Thyroid gland (tissue), 4 donors: ENCODE results near the gene IFTAP. TPM values are rescaled to one million over a fixed set of nuclear protein-coding genes. Genes with fewer than 3 reads are reported as not detected.

Experiments
- DNase-seq, 2 donors: peaks; one replicate each; pipeline ENCODE4 v3.0.0-alpha.2; 2019
- H3K27ac ChIP-seq, 3 donors: fragments of 200-600 bp; sonication (generic); 1 replicate in 2 of 3; 2 replicates in 1 of 3; pipeline ENCODE4 v1.5.1; 2016 to 2019; ENCODE audit warnings: mild to moderate bottlenecking in 1 of 3, moderate library complexity in 1 of 3
- H3K27me3 ChIP-seq: fragments of 200-600 bp; sonication (generic); one replicate; pipeline ENCODE4 v1.5.1; 2019
- H3K36me3 ChIP-seq, 2 donors: fragments of 200-600 bp; sonication (generic); one replicate each; pipeline ENCODE4 v1.5.1; 2016 to 2019
- H3K4me1 ChIP-seq, 2 donors: fragments of 200-600 bp; sonication (generic); one replicate each; pipeline ENCODE4 v1.5.1; 2017 to 2019
- H3K4me3 ChIP-seq, 3 donors: fragments of 200-600 bp; sonication (generic); replicated peaks in 1 of 3; 1 replicate in 2 of 3; 2 replicates in 1 of 3; pipeline ENCODE4 v1.5.1; 2016; ENCODE audit warnings: mild to moderate bottlenecking in 1 of 3
- H3K9me3 ChIP-seq: fragments of 200-600 bp; sonication (generic); one replicate; pipeline ENCODE4 v1.5.1; 2017
- POLR2A ChIP-seq, 2 donors: fragments of 450-650 bp; IDR thresholded peaks; one replicate each; pipeline ENCODE4 v1.6.1; 2017; ENCODE audit warnings: antibody characterized with exemption in 2 of 2, mild to moderate bottlenecking in 2 of 2, moderate library complexity in 1 of 2
- WGBS, 2 donors: methylation state at CpG; one replicate each; pipeline ENCODE4 v1.1.5; 2017; 5-methylcytosine and 5-hydroxymethylcytosine counted together
- intact Hi-C: fragments of 100-400 bp; cut with DNase I; formaldehyde crosslinking; loops from one replicate; pipeline ENCODE4 v1.15.1; 2023
- total RNA-seq, 4 donors: library from RNA; depleted of rRNA; stranded (reverse); fragments of >200 nt; gene quantifications; one replicate each; pipeline ENCODE4 v1.2.3, GENCODE V29; 2016
- TF ChIP-seq, protein P1 (sequence below), 6 experiments: fragments of 200-600 bp in 3 of 6; fragments of 450-650 bp in 3 of 6; sonication (generic) in 3 of 6; IDR thresholded peaks; one replicate each; pipeline ENCODE4 v1.5.1; 2016 to 2019; ENCODE audit warnings: antibody characterized with exemption in 6 of 6, mild to moderate bottlenecking in 2 of 6, inconsistent platforms in 1 of 6, moderate library complexity in 1 of 6

IFTAP gene
- total RNA-seq, 4 donors from 2014 or later, result 48.1 to 139 (median 99.0) TPM

DNA sequence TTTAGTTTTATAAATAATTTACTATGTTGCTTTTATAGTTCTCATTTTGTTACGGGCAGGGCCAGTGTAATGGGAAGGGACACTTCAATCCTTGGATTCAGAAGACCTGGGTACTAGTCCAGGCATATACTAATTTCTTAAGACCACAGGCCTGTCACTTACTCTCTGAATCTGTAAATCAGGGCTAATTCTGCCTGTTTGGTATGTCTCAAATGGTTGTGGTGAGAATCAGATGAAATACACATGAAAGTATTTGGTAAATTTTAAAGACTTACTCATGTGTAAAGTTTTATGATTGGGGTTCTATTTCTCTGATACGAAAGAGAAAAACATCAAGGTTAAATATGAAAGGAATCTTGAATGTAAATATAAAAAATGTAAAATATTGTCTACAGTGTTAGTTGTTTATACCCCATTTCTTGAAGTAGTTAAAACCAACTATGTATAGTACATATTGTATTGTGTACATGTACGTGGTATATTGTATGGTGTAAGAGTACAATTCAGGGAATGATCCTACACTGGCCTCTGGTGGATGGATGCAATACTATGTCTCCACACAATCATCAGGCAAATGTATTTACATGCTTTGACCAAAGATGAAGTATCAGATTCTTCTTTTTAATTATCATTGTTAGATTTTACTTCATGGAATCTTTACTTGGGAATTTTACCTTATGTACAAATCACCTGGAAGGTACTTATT, 28.3 kb downstream of the IFTAP start:
- Histone ChIP-seq H3K27ac (peak overlapping the region; percentile 17 to 92 (median 86)), H3K9me3 (no peaks in the 10 kb centered on the region), H3K36me3 (no peaks in the 10 kb centered on the region), H3K4me3 (no peak overlapping the region), H3K27me3 (no peaks in the 10 kb centered on the region), H3K4me1 (peaks cover 43 to 56% of the 10 kb centered on the region in 2 donors)
- peak in 1 of 2 donors; percentile 15 for DNase-seq
- WGBS, 2 donors, result 71 to 82% methylated on average over 3 of the region's 3 CpGs
- TF ChIP-seq, protein P1, sequence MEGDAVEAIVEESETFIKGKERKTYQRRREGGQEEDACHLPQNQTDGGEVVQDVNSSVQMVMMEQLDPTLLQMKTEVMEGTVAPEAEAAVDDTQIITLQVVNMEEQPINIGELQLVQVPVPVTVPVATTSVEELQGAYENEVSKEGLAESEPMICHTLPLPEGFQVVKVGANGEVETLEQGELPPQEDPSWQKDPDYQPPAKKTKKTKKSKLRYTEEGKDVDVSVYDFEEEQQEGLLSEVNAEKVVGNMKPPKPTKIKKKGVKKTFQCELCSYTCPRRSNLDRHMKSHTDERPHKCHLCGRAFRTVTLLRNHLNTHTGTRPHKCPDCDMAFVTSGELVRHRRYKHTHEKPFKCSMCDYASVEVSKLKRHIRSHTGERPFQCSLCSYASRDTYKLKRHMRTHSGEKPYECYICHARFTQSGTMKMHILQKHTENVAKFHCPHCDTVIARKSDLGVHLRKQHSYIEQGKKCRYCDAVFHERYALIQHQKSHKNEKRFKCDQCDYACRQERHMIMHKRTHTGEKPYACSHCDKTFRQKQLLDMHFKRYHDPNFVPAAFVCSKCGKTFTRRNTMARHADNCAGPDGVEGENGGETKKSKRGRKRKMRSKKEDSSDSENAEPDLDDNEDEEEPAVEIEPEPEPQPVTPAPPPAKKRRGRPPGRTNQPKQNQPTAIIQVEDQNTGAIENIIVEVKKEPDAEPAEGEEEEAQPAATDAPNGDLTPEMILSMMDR (IDR thresholded peaks at IDR 0.05), result peak in 5 of 6 experiments; percentile 44 to 89 (median 86)
- no peak for TF ChIP-seq POLR2A (IDR thresholded peaks at IDR 0.05)
- intact Hi-C loops, result loop anchor here (10.0 kb wide), 1 partner anchor 58 kb away; the partner anchor contains the start of gene RAG1

DNA sequence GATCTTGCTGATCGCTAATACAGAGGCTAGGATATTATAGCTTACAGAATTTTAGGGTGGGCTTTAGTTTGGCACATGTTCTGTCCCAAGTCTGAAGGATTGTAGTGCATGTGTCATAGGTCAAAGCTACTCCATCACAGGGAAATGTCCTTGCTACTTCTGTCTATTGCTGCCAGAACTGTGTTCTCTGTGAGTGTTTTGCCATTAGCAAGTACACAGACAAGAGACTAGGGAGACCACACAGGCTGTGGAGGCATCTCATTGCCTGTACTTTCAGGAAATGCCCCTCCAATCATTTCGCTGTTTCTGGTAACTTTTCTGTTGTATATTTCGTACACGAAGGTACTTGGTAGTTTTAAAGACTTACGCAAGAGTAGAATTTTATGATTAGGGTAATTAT, 29.2 kb downstream of the IFTAP start:
- intact Hi-C loops, result loop anchor here (10.0 kb wide), 1 partner anchor 59 kb away; the partner anchor contains the start of gene RAG1
- DNase-seq, result no peak
- Histone ChIP-seq H3K36me3 (no peaks in the 10 kb centered on the region), H3K9me3 (no peaks in the 10 kb centered on the region), H3K4me3 (no peak overlapping the region), H3K27me3 (no peaks in the 10 kb centered on the region), H3K4me1 (peaks cover 42 to 53% of the 10 kb centered on the region in 2 donors), H3K27ac (peak overlapping the region in 2 of 3 donors; percentile 8 to 92)
- WGBS, 2 donors, result 72 to 93% methylated on average over 5 of the region's 5 CpGs
- TF ChIP-seq, protein P1 (IDR thresholded peaks at IDR 0.05), result no peak
- no peak for TF ChIP-seq POLR2A (IDR thresholded peaks at IDR 0.05)

DNA sequence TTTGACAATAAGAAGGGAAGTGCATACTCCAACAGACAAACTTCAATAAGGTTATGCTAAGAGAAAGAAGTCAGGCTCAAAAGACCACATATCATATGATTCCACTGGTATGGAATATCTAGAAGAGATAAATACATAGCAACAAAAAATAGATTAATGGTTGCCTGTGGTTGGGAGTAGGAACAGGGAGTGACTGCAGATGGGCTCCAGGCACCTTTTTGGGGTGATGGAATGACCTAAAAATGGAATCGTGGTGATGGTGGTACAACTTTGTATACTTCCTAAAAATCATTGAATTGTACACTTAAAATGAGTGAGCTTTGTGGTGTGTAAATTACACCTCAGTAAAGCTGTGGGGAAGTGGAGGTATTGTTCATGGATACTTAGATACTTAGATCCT, 32.7 kb downstream of the IFTAP start:
- Histone ChIP-seq H3K4me3 (no peak overlapping the region), H3K27ac (peak overlapping the region in 2 of 3 donors; percentile 75 to 85), H3K9me3 (no peaks in the 10 kb centered on the region), H3K36me3 (no peaks in the 10 kb centered on the region), H3K4me1 (peaks cover 38 to 47% of the 10 kb centered on the region in 2 donors), H3K27me3 (no peaks in the 10 kb centered on the region)
- WGBS, 2 donors, result 90 to 96% methylated on average over 1 of the region's 1 CpG
- no peak for TF ChIP-seq POLR2A (IDR thresholded peaks at IDR 0.05)
- TF ChIP-seq, protein P1 (IDR thresholded peaks at IDR 0.05), result no peak
- intact Hi-C loops, result loop anchor here (10.0 kb wide), 1 partner anchor 62 kb away; the partner anchor contains the start of gene RAG1
- no peak for DNase-seq

DNA sequence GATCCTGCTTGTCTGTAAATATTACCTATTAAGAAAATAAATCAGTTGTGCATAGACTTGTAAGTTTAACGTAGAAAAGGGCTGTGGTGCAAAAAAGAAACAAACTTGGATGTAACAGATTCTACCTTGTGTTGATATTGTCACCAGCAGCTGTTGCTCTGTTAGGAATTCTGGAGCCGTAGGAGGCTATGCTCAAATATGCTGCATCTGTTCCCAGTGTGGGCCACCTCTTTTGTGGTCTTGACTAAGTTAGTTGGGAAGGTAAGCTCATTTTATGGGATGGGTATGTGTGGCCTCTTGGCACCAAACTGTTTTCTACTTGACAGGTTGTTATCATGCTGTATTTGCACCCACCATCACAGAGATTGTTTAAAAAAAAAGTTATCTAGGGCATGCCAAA, 33.2 kb downstream of the IFTAP start:
- 86 to 87% methylated on average over 2 of the region's 2 CpGs for WGBS, 2 donors
- Histone ChIP-seq H3K36me3 (no peaks in the 10 kb centered on the region), H3K27me3 (no peaks in the 10 kb centered on the region), H3K4me3 (no peak overlapping the region), H3K27ac (peak overlapping the region in 2 of 3 donors; percentile 75 to 85), H3K4me1 (peaks cover 33 to 43% of the 10 kb centered on the region in 2 donors), H3K9me3 (no peaks in the 10 kb centered on the region)
- DNase-seq, result no peak
- intact Hi-C loops, result loop anchor here (10.0 kb wide), 1 partner anchor 63 kb away; the partner anchor contains the start of gene RAG1
- TF ChIP-seq, protein P1 (IDR thresholded peaks at IDR 0.05), result no peak
- no peak for TF ChIP-seq POLR2A (IDR thresholded peaks at IDR 0.05)

DNA sequence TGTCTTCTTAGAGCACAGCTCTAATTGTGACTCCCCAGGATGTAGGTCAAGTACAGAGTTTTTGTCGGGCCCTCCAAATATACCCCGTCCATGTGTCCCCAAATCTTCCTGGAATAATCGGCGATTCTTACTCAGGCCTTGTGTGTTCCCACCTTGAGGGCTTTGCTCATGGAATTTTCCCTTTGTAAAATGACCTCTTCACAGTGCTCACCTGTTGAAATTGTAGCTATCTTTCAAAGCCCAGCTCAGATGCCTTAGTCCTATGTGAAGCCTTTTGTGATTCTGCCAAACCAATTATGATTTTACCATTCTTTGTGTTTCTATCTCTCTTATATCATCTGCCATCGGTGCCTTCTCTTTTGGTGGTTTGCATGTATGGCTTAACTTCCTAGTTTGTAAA, 33.8 kb downstream of the IFTAP start:
- intact Hi-C loops, result loop anchor here (10.0 kb wide), 1 partner anchor 63 kb away; the partner anchor contains the start of gene RAG1
- WGBS, 2 donors, result 92 to 95% methylated on average over 5 of the region's 5 CpGs

More for the DNA sequence above, 33.8 kb downstream of the IFTAP start:
- no peak for DNase-seq
- H3K27me3 ChIP-seq, result no peaks in the 10 kb centered on the region
- H3K9me3 ChIP-seq, result no peaks in the 10 kb centered on the region
- H3K27ac ChIP-seq, result peak overlapping the region; percentile 66 to 85 (median 75)
- TF ChIP-seq POLR2A (IDR thresholded peaks at IDR 0.05), result no peak
- TF ChIP-seq, protein P1 (IDR thresholded peaks at IDR 0.05), result no peak
- H3K4me1 ChIP-seq, result peaks cover 32 to 39% of the 10 kb centered on the region in 2 donors
- H3K4me3 ChIP-seq, result no peak overlapping the region
- H3K36me3 ChIP-seq, result no peaks in the 10 kb centered on the region
